Activated T-cell treated with anti-CD3 and anti-CD28 coated beads for 4 hours (primary cell): ENCODE data around the gene SULT1A1.
"Not testable (repeated sequence)": the region's sequence is repeated elsewhere in the genome, so short reads cannot be mapped to it uniquely, and the experiment has no call there.

ENCODE experiments used
- DNase-seq: peaks from one replicate; pipeline ENCODE4 v3.0.0-alpha.2; 2020

Gene SULT1A1

GRCh38 chr16:28608496-28608808 lies 1.4 kb downstream of the SULT1A1 start:
- not testable (repeated sequence) for DNase-seq

GRCh38 chr16:28607681-28608495 lies 2.0 kb downstream of the SULT1A1 start:
- DNase-seq, result not testable (repeated sequence)

DNA sequence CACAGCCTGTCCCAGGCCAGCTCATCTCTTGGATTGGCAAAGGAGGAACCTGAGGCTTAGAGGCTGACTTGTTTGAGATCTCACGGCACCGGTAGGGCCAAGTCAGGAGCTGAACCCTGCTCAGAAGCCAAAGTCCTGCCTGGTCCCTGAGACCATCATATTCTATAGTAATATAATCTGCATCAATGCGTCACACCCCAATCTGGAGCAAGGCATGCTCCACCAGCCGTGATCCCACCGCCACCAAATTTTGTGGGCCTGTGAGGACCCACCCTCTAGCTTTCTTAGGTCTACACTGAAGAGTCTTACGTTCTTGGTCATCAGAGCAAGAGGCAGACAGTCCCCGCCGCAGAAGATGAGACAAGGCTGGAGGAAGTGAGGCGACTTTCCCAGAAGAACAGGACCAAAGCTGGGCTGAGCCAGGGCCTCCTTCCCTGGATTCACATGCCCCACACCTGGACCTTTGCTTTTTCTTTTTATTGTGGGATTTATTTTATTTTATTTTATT lies 2.7 kb downstream of the SULT1A1 start:
- no peak for DNase-seq

- DNase-seq, result no peak
Measured at GRCh38 chr16:28606291-28607115, 3.3 kb downstream of the SULT1A1 start.

- DNase-seq, result no peak
Measured at GRCh38 chr16:28604186-28604565, 5.7 kb downstream of the SULT1A1 start.

DNA sequence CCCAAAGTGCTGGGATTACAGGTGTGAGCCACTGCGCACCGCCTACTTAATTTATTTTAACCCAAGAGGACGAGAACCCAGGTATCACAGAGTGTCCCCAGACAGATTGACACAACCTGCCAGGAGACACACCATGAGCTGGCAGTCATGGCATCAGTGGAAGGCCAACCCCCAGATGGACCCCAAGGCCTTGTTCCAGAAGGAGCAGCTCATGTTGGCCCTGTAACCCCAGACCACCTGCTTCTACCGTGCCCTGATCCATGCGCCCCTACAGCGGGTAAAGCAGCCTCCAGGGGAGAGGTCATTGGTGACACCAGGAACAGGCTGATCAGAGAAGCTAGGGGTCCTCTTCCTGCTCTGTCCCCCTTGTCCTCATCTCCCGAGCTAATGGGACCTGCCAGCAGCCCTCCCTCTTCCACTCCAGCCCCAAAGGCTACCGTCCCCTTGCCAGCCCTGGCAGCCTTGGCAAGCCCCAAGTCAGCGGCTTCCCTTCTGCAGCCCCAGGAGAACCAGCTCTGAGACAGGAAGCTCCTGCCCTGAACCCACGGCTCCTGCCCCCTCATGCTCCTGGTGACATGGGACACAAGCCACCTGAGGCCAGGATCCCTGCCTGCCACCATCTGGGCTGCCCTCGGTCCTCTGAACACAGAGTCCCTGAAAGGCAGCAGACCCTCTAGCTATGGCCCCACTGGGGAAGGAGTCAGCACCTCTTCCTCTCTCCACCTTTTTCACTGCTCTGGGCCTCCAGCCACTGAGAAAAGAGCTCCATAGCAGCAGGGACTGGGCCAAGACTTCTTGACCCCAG lies 6.3 kb downstream of the SULT1A1 start:
- no peak for DNase-seq

GRCh38 chr16:28602529-28602928 lies 7.3 kb downstream of the SULT1A1 start:
- DNase-seq, result no peak

- not testable (repeated sequence) for DNase-seq
Measured at GRCh38 chr16:28602062-28602461, 7.8 kb downstream of the SULT1A1 start.

DNA sequence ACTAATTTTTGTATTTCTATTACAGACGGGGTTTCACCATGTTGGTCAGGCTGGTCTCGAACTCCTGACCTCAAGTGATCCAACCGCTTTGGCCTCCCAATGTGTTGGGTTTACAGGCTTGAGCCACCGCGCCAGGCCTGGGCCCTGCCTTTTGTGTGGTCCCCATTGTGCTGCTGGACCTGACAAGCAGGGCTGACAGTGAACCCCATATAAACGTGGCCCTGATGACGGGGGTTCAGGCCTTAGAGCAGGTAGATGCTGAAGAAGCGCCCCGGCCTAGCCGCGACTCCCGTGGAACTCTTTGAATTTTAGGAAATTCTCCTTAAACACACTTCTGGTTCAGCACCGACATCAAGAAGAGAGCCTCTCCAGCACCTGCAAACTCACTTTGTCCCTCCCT lies 8.3 kb downstream of the SULT1A1 start:
- DNase-seq, result not testable (repeated sequence)

DNA sequence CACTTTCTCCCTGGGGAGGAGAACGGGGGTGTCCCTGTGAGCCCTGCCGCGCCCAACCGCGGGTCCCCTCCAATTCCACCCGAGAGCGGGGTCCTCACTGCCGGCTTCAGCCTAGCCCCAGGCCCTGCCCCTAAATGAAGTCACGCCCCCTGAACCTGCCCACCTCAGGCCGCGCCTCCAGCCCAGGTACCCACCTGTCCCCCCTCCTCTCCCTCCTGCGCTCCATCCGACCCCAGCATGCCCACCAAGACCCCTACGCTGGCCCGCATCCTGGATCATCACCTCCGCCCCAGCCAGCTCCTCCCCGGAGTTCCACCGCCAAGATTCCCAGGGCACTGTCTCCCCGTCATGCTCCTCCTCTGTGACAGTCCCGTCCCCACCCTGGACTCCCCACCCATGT lies 8.9 kb downstream of the SULT1A1 start:
- DNase-seq, result not testable (repeated sequence)

- not testable (repeated sequence) for DNase-seq
Measured at GRCh38 chr16:28599377-28600285, 10.2 kb downstream of the SULT1A1 start.

- DNase-seq, result no peak
Measured at GRCh38 chr16:28597692-28598261, 12.1 kb downstream of the SULT1A1 start.

GRCh38 chr16:28596840-28597691 lies 12.8 kb downstream of the SULT1A1 start, which contains the start of gene SULT1A2:
Gene SULT1A2 (minus strand): TSS chr16:28597050. CDS start chr16:28595930, 1,120 bp downstream.
- no peak for DNase-seq

GRCh38 chr16:28596115-28596630 lies 13.7 kb downstream of the SULT1A1 start:
- DNase-seq, result no peak

DNA sequence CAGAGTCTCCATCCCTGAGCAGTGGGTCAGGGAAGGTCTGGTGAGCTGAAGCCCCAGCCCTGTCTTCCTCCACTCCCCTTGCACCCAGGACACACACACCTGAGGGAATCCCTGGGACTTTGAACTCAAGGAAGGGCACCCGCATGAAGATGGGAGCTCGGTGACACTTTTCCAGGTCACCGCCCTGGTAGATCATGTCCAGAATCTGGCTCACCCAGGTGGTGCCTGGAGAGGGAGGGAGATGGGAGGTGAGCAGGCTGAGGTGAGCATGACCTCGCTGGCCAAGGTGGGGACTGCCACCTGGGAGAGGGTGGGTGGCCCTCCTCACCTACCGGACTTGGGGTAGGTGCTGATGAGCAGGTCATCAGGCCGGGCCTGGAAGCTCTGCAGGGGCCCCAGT lies 14.4 kb downstream of the SULT1A1 start:
- DNase-seq, result not testable (repeated sequence)

DNA sequence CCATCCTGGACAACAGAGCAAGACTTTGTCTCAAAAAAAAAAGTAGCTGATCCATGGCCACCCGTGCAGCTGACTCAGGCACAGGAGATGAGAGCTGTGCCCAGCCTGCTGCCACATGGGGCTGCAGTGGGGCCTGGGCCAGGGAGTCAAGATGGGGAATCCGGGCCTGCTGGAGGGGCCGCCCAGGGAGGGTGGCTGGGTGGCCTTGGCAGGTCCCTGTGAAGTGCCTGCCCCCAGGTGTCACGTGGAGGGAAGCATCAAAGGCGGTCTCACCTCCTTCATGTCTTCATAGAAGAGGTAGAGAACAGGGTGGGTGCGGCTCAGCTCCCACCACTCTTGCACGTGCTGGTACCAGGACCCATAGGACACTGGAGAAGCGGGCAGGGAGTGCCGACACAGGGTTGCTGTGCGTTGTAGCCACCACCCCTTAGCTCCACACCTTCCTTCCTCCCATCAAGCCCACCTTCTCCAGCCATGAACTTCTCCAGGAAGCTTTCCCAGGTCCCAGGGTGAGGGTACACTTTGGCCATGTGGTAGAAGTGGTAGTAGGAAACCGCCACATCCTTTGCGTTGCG lies 16.8 kb downstream of the SULT1A1 start:
- no peak for DNase-seq

GRCh38 chr16:28592511-28592910 lies 17.3 kb downstream of the SULT1A1 start:
- no peak for DNase-seq

DNA sequence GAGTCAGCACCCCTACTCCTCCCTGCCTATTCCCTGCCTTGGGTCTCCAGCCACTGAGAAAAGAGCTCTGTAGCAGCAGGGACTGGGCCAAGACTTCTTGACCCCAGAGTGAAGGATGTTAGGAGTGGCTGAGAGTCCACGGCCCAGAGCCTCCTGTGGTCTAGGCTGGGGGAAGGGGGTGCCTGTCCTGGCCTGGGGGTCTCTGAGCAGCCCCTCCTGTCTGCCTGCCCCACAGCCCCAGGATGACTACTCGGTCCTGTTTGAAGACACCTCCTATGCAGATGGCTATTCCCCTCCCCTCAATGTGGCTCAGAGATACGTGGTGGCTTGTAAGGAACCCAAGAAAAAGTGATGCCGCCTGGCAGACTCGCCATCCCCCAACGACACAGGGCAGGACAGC lies 18.5 kb downstream of the SULT1A1 start:
- DNase-seq, result no peak

DNA sequence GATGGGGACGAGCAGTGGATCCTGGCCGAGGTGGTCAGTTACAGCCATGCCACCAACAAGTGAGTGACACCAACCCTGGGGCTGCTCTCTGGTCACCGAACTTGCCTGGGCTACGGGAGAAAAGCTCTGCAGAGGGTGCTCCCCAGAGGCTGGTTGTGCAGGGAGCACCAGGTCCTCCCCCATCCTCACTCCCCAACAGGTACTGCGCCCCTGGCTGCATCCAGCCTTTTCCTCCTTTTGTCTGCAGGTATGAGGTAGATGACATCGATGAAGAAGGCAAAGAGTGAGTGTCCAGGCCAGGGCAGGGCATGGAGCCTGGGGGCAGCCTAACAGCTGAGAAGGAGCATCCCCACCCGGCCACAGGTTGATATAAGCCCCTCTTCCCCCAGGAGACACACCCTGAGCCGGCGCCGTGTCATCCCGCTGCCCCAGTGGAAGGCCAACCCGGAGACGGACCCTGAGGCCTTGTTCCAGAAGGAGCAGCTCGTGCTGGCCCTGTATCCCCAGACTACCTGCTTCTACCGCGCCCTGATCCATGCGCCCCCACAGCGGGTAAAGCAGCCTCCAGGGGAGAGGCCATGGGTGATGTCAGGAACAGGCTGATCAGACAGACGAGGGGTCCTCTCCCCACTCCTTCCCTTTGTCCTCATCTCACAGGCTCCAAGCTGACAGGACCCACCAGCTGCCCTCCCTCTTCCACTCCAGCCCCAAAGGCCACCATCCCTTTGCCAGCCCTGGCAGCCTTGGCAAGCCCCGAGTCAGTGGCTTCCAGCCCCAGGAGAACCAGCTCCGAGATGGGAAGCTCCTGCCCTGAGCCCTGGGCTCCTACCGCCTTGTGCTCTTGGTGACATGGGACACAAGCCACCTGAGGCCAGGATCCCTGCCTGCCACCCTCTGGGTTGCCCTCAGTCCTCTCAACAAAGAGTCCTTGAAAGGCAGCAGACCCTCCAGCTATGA lies 19.2 kb downstream of the SULT1A1 start:
- DNase-seq, result no peak
